A673 (cell line): ENCODE data around the gene CIAO3. TPM values are rescaled to one million over a fixed set of nuclear protein-coding genes. Genes with fewer than 3 reads are reported as not detected.
A peak's percentile ranks its signal among the peaks of the same experiment; 100 is the strongest.

Source experiments
- Bru-seq: library from RNA; stranded (reverse); fragments of 400-500 nt; gene quantifications from one replicate; lab custom pipeline; 2021; lab: Mats Ljungman, UMichigan
- BruChase-seq, 2 experiments: library from RNA; stranded (reverse); fragments of 400-500 nt; gene quantifications; one replicate each; lab custom pipeline; 2021; lab: Mats Ljungman, UMichigan
- BruUV-seq: library from RNA; stranded (reverse); fragments of 400-500 nt; replicated peaks from 2 replicates; lab custom pipeline; 2021; lab: Mats Ljungman, UMichigan
- CTCF ChIA-PET: fragments of 300-600 bp; sonication (Branson Sonifier 250); formaldehyde crosslinking; loops from one replicate; lab custom pipeline; 2022; ENCODE audit warnings: antibody characterized with exemption; lab: Charles Lee
- POLR2A ChIA-PET: fragments of 300-600 bp; sonication (Branson Sonifier 250); formaldehyde crosslinking; loops from one replicate; lab custom pipeline; 2022; ENCODE audit warnings: antibody characterized with exemption; ENCODE audit not compliant: low non-redundant PET; lab: Charles Lee
- DNase-seq: peaks from one replicate; pipeline ENCODE4 v3.0.0-alpha.2; 2015; ENCODE audit warnings: low spot score
- H3K27ac ChIP-seq: fragments of 200-600 bp; sonication (generic); 2 replicates; pipeline ENCODE4 v1.5.1; 2016; ENCODE audit warnings: mixed run types, low read depth, mild to moderate bottlenecking, mixed read lengths, antibody characterized with exemption, low read length; ENCODE audit not compliant: poor library complexity, severe bottlenecking
- H3K27me3 ChIP-seq: fragments of 200-600 bp; sonication (generic); replicated peaks from 2 replicates; pipeline ENCODE4 v1.6.1; 2017; ENCODE audit warnings: mixed run types, low read depth, mild to moderate bottlenecking, mixed read lengths, antibody characterized with exemption, low read length; ENCODE audit not compliant: insufficient read depth, poor library complexity
- H3K36me3 ChIP-seq: fragments of 200-600 bp; sonication (generic); 2 replicates; pipeline ENCODE4 v1.6.1; 2016; ENCODE audit warnings: mixed run types, mild to moderate bottlenecking, mixed read lengths, antibody characterized with exemption, low read length; ENCODE audit not compliant: insufficient read depth, poor library complexity, severe bottlenecking
- H3K4me1 ChIP-seq: fragments of 200-600 bp; sonication (generic); 2 replicates; pipeline ENCODE4 v1.6.1; 2017; ENCODE audit warnings: mixed run types, mild to moderate bottlenecking, mixed read lengths, antibody characterized with exemption, low read length; ENCODE audit not compliant: insufficient read depth, poor library complexity, severe bottlenecking
- H3K4me3 ChIP-seq: fragments of 200-600 bp; sonication (generic); 2 replicates; pipeline ENCODE4 v1.5.1; 2016; ENCODE audit warnings: low read depth, mixed run types, mild to moderate bottlenecking, mixed read lengths, low read length; ENCODE audit not compliant: poor library complexity, severe bottlenecking
- H3K9me3 ChIP-seq: fragments of 200-600 bp; sonication (generic); 2 replicates; pipeline ENCODE4 v1.6.1; 2016; ENCODE audit warnings: mixed run types, low read depth, mild to moderate bottlenecking, mixed read lengths, antibody characterized with exemption, low read length; ENCODE audit not compliant: poor library complexity, severe bottlenecking
- CTCF ChIP-seq: fragments of 300-800, 200-600 bp; sonication (generic); conservative IDR thresholded peaks from 2 replicates; pipeline ENCODE4 v1.5.1; 2017; ENCODE audit warnings: low read depth, mild to moderate bottlenecking, antibody characterized with exemption, low read length, moderate library complexity, mixed read lengths
- EZH2 ChIP-seq: fragments of 200-600 bp; sonication (generic); IDR thresholded peaks from 2 replicates; pipeline ENCODE4 v1.6.1; 2017; ENCODE audit warnings: borderline replicate concordance, low read depth, mild to moderate bottlenecking, mixed read lengths, antibody characterized with exemption, low read length; ENCODE audit not compliant: poor library complexity, severe bottlenecking
- intact Hi-C: fragments of 100-400 bp; cut with micrococcal nuclease; formaldehyde crosslinking; loops from one replicate; pipeline ENCODE4 v1.10.0; 2022; ENCODE audit not compliant: unreplicated experiment
- long read RNA-seq: library from polyadenylated mRNA; stranded (forward); transcript quantifications from one replicate; pipeline ENCODE4 v2.0.0, GENCODE V29; 2022
- total RNA-seq: library from RNA; stranded (reverse); gene quantifications from 2 replicates; pipeline ENCODE4 v1.2.3, GENCODE V29; 2021

The CIAO3 gene
- total RNA-seq (48.4 and 50.0 TPM in 2 replicates), Bru-seq, nascent RNA (percentile 48 among the genes with signal in this experiment), BruChase-seq, experiment 1, labeled RNA remaining after a 2-hour chase (percentile 58 among the genes with signal in this experiment), BruChase-seq, experiment 2, labeled RNA remaining after a 6-hour chase (percentile 65 among the genes with signal in this experiment)
- long read RNA-seq, transcript CIAO3-201 (11 exons, 2,112 nt) = major isoform, 56 of 87 reads
- long read RNA-seq, partial matches to known transcripts = 2 of 87 reads
- long read RNA-seq, other reads (novel, unspliced or antisense) = 21 of 87 reads

- TF ChIP-seq EZH2 = no peak
- peak; percentile 87 for TF ChIP-seq CTCF
- intact Hi-C loops = no loop called here
- Histone ChIP-seq H3K4me1 (peaks cover 5% of the 10 kb centered on the region), H3K27ac (peak within 1 kb of the TSS; percentile 83), H3K27me3 (no peaks in the 10 kb centered on the region), H3K9me3 (no peaks in the 10 kb centered on the region), H3K36me3 (peaks cover 11% of the 10 kb centered on the region), H3K4me3 (peak within 1 kb of the TSS; percentile 100)
- POLR2A ChIA-PET = no interaction called here
- DNase-seq = peak; percentile 92
- BruUV-seq = no TSS peak
- CTCF ChIA-PET = interaction anchor here (0.5 kb wide), 1 partner anchor 8 kb away, joined by 3 read pairs; no protein-coding TSS in a partner anchor
Measured at GRCh38 chr16:740764-741505, at the start of gene CIAO3. CIAO3 (minus strand) TSS chr16:740997; CDS start chr16:740985, 12 bp downstream.

DNA sequence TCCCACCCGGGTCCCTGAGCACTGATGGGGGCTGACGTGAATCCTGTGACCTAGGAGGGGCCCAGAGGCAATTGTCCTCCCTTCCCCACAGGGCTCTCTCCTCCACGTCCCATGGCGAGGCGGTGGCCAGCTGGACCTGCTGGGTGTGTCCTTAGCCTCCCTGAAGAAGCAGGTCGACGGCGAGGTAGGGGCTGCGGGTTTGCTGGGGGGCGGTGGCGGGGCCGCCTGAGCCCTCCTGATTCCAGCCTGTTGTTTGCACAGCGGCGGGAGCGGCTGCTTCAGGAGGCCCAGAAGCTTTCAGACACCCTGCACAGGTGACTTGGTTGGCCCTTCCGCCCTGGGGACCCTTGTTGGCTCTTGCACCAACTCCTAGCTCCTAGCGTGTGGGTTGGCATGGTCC is 49.3 kb upstream of the CIAO3 start:
- Histone ChIP-seq H3K27me3 (no peaks in the 10 kb centered on the region), H3K9me3 (no peaks in the 10 kb centered on the region), H3K4me3 (no peak overlapping the region), H3K36me3 (peaks cover 37% of the 10 kb centered on the region), H3K4me1 (peaks cover 8% of the 10 kb centered on the region), H3K27ac (no peak overlapping the region)
- BruUV-seq = no TSS peak
- DNase-seq = no peak
- CTCF ChIA-PET = no interaction called here
- POLR2A ChIA-PET = no interaction called here
- intact Hi-C loops = no loop called here
- no peak for TF ChIP-seq CTCF
- no peak for TF ChIP-seq EZH2

- Histone ChIP-seq H3K27me3 (no peaks in the 10 kb centered on the region), H3K36me3 (peaks cover 37% of the 10 kb centered on the region), H3K9me3 (no peaks in the 10 kb centered on the region), H3K27ac (peak overlapping the region; percentile 83), H3K4me3 (peak overlapping the region; percentile 72), H3K4me1 (peaks cover 8% of the 10 kb centered on the region)
- BruUV-seq = no TSS peak
- no peak for DNase-seq
- ChIA-PET CTCF (no interaction called here), POLR2A (no interaction called here)
- intact Hi-C loops = loop anchor here (5.0 kb wide), 1 partner anchor 77 kb away; no protein-coding TSS in a partner anchor
- no peak for TF ChIP-seq CTCF
- no peak for TF ChIP-seq EZH2
Measured at GRCh38 chr16:789191-789850, 48.5 kb upstream of the CIAO3 start.
